Right kidney (tissue), 1 donor: ENCODE data around the gene TMEM94.
"Not testable (repeated sequence)": the region's sequence is repeated elsewhere in the genome, so short reads cannot be mapped to it uniquely, and the experiment has no call there.

Source experiments
- DNase-seq: peaks from one replicate; pipeline ENCODE4 v3.0.0-alpha.2; 2016

The TMEM94 gene

GRCh38 chr17:75442168-75443103 lies 14.0 kb upstream of the TMEM94 start:
- no peak for DNase-seq

GRCh38 chr17:75445296-75445695 lies 11.1 kb upstream of the TMEM94 start:
- DNase-seq: no peak

- DNase-seq: not testable (repeated sequence)
Measured at GRCh38 chr17:75445896-75446295, 10.5 kb upstream of the TMEM94 start.

- no peak for DNase-seq
Measured at GRCh38 chr17:75447951-75448856, 8.2 kb upstream of the TMEM94 start.

- no peak for DNase-seq
Measured at GRCh38 chr17:75450270-75450669, 6.2 kb upstream of the TMEM94 start.

GRCh38 chr17:75454193-75454592 lies 2.2 kb upstream of the TMEM94 start:
- DNase-seq: no peak

GRCh38 chr17:75454672-75455071 lies 1.8 kb upstream of the TMEM94 start:
- DNase-seq: not testable (repeated sequence)

- DNase-seq: no peak
Measured at GRCh38 chr17:75456039-75456416, 407 bp upstream of the TMEM94 start.

- DNase-seq: peak; percentile 93
Measured at GRCh38 chr17:75457047-75457654, 716 bp downstream of the TMEM94 start.

- no peak for DNase-seq
Measured at GRCh38 chr17:75459246-75459589, 2.8 kb downstream of the TMEM94 start.

- no peak for DNase-seq
Measured at GRCh38 chr17:75459590-75460267, 3.3 kb downstream of the TMEM94 start.

- no peak for DNase-seq
Measured at GRCh38 chr17:75460295-75460694, 3.9 kb downstream of the TMEM94 start.

- no peak for DNase-seq
Measured at GRCh38 chr17:75463603-75464002, 7.2 kb downstream of the TMEM94 start.

- no peak for DNase-seq
Measured at GRCh38 chr17:75465039-75465438, 8.6 kb downstream of the TMEM94 start.

- DNase-seq: no peak
Measured at GRCh38 chr17:75468291-75468754, 11.9 kb downstream of the TMEM94 start.

GRCh38 chr17:75468779-75469373 lies 12.4 kb downstream of the TMEM94 start:
- no peak for DNase-seq

- no peak for DNase-seq
Measured at GRCh38 chr17:75471207-75471606, 14.8 kb downstream of the TMEM94 start.

GRCh38 chr17:75472119-75472518 lies 15.7 kb downstream of the TMEM94 start:
- no peak for DNase-seq

- no peak for DNase-seq
Measured at GRCh38 chr17:75473246-75473645, 16.8 kb downstream of the TMEM94 start.

- no peak for DNase-seq
Measured at GRCh38 chr17:75474736-75475135, 18.3 kb downstream of the TMEM94 start.

GRCh38 chr17:75475144-75475835 lies 18.9 kb downstream of the TMEM94 start:
- no peak for DNase-seq
